SU-DHL-6 (cell line): Measurements from ENCODE around the gene FOXD2.

ENCODE experiments used
- H2AFZ ChIP-seq: fragments of 200-600 bp; sonication (generic); 2 replicates; pipeline ENCODE4 v1.6.1; 2014; ENCODE audit warnings: low read depth, mild to moderate bottlenecking, moderate library complexity, mixed read lengths, antibody characterized with exemption, low read length; ENCODE audit not compliant: severe bottlenecking
- H3F3A ChIP-seq: fragments of 200-600 bp; shearing (Covaris generic); 2 replicates; pipeline ENCODE4 v1.6.0; 2016; ENCODE audit warnings: antibody characterized with exemption, mild to moderate bottlenecking; ENCODE audit not compliant: insufficient read depth
- H3K27ac ChIP-seq: fragments of 200-600 bp; sonication (generic); 2 replicates; pipeline ENCODE4 v1.5.1; 2016; ENCODE audit warnings: low read depth, mild to moderate bottlenecking, low read length, moderate library complexity, mixed read lengths
- H3K27me3 ChIP-seq: fragments of 200-600 bp; sonication (generic), shearing (Covaris generic); 2 replicates; pipeline ENCODE4 v1.6.0; 2014; ENCODE audit warnings: mild to moderate bottlenecking, low read length
- H3K36me3 ChIP-seq: fragments of 200-600 bp; sonication (generic); 2 replicates; pipeline ENCODE4 v1.6.1; 2014; ENCODE audit warnings: mild to moderate bottlenecking, low read length, mixed read lengths
- H3K4me2 ChIP-seq: fragments of 300-600, 200-600 bp; shearing (Covaris generic), sonication (generic); 2 replicates; pipeline ENCODE4 v1.6.0; 2014; ENCODE audit warnings: low read length, low read depth, mild to moderate bottlenecking; ENCODE audit not compliant: poor library complexity, severe bottlenecking
- H3K4me3 ChIP-seq: fragments of 200-600 bp; sonication (generic); 2 replicates; pipeline ENCODE4 v1.5.1; 2014; ENCODE audit warnings: antibody characterized with exemption, low read length, mild to moderate bottlenecking, mixed read lengths; ENCODE audit not compliant: insufficient read depth, poor library complexity, severe bottlenecking
- H3K79me2 ChIP-seq: fragments of 200-600 bp; sonication (generic); 2 replicates; pipeline ENCODE4 v1.6.1; 2014; ENCODE audit warnings: mild to moderate bottlenecking, low read length, moderate library complexity; ENCODE audit not compliant: insufficient read depth
- H3K9ac ChIP-seq: fragments of 200-600 bp; sonication (generic); 2 replicates; pipeline ENCODE4 v1.7.0; 2014; ENCODE audit warnings: mild to moderate bottlenecking, low read length
- H3K9me2 ChIP-seq: fragments of 200-600 bp; sonication (generic); replicated peaks from 2 replicates; pipeline ENCODE4 v1.6.1; 2014; ENCODE audit warnings: low read length; ENCODE audit not compliant: insufficient read depth
- H3K9me3 ChIP-seq: fragments of 200-600 bp; sonication (generic); 2 replicates; pipeline ENCODE4 v1.6.1; 2014; ENCODE audit warnings: low read length, mixed read lengths; ENCODE audit not compliant: insufficient read depth
- H4K20me1 ChIP-seq: fragments of 200-600 bp; sonication (generic); 2 replicates; pipeline ENCODE4 v1.6.1; 2014; ENCODE audit warnings: low read depth, mild to moderate bottlenecking, antibody characterized with exemption, low read length, moderate library complexity, mixed read lengths
- EZH2phosphoT487 ChIP-seq: fragments of 200-600 bp; sonication (generic), shearing (Covaris generic); conservative IDR thresholded peaks from 2 replicates; pipeline ENCODE4 v1.6.1; 2018; ENCODE audit warnings: mild to moderate bottlenecking, antibody characterized with exemption, low read length, moderate library complexity, mixed read lengths
- TF ChIP-seq, protein P1 (sequence below): fragments of 200-600 bp; sonication (generic); IDR thresholded peaks from one replicate; pipeline ENCODE4 v1.5.1; 2017; ENCODE audit warnings: antibody characterized with exemption, mild to moderate bottlenecking, low read length, moderate library complexity; ENCODE audit not compliant: insufficient read depth, poor library complexity, severe bottlenecking

Gene FOXD2

DNA sequence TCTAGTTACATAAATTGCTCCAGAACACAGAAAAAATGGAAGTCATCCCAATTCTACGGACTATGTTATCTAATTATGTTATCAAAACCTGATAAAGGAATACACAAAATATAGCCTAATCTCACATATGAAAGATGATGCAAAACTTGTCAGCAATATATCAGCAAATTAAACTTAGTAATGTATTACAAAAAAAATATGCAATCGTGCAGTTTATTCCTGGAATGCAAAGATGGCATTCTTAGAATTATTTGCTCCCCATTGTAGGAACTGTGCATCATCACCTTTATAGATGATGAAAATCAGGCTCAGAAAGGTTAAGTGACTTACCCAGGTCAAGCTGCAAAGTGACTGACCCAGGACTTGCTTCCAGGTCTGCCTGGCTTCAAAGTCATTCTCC lies 14.0 kb upstream of the FOXD2 start:
- Histone ChIP-seq H2AFZ (no peak overlapping the region), H3K36me3 (no peaks in the 10 kb centered on the region), H3K9ac (no peak overlapping the region), H3K4me2 (no peak overlapping the region), H3K79me2 (no peaks in the 10 kb centered on the region), H3K9me2 (no peaks in the 10 kb centered on the region), H3K27ac (no peak overlapping the region), H3K9me3 (no peaks in the 10 kb centered on the region), H3K4me3 (no peak overlapping the region), H4K20me1 (no peaks in the 10 kb centered on the region; the same call in 1 of the 2 replicates), H3K27me3 (no peaks in the 10 kb centered on the region), H3F3A (no peaks in the 10 kb centered on the region)
- no peak for TF ChIP-seq EZH2phosphoT487
- TF ChIP-seq, protein P1, sequence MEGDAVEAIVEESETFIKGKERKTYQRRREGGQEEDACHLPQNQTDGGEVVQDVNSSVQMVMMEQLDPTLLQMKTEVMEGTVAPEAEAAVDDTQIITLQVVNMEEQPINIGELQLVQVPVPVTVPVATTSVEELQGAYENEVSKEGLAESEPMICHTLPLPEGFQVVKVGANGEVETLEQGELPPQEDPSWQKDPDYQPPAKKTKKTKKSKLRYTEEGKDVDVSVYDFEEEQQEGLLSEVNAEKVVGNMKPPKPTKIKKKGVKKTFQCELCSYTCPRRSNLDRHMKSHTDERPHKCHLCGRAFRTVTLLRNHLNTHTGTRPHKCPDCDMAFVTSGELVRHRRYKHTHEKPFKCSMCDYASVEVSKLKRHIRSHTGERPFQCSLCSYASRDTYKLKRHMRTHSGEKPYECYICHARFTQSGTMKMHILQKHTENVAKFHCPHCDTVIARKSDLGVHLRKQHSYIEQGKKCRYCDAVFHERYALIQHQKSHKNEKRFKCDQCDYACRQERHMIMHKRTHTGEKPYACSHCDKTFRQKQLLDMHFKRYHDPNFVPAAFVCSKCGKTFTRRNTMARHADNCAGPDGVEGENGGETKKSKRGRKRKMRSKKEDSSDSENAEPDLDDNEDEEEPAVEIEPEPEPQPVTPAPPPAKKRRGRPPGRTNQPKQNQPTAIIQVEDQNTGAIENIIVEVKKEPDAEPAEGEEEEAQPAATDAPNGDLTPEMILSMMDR = no peak

DNA sequence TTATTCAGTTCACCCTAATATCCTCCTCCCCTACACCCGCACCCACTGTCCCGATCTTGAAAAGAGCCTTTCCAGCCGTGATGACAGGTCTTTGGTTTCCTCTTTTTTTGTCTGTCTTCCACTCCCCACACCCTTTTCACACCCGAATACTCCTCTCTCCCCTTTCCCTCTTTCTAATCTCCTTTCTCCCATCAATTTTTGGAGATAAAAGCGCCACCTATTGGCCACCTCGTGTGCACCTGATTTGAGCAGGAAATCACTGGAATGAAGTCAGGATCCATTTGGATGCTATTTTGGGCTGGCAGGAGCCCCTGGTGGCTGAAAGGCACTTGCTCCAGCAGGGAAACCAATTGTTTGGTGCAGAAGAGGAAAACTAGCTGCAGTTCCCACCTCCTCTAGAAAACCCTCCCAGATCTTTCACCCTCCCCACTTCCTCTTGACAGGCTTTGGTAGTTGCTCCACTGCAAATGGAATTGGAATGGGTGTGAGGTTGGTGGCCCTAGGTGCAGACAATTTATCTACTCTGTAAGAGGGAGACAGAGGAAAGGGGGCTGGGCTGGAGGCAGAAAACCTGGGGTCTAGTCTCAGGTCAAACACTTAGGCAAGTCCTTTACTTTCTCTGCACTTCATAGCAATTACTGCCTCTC lies 13.4 kb upstream of the FOXD2 start:
- no peak overlapping the region for H3K9ac ChIP-seq
- no peak overlapping the region for H3K4me3 ChIP-seq
- TF ChIP-seq, protein P1 = peak; percentile 44
- no peak for TF ChIP-seq EZH2phosphoT487
- no peaks in the 10 kb centered on the region for H3K9me3 ChIP-seq
- H3K27ac ChIP-seq = no peak overlapping the region
- no peaks in the 10 kb centered on the region; the same call in 1 of the 2 replicates for H4K20me1 ChIP-seq
- H3K27me3 ChIP-seq = no peaks in the 10 kb centered on the region
- no peaks in the 10 kb centered on the region for H3K79me2 ChIP-seq
- no peak overlapping the region for H2AFZ ChIP-seq
- H3K4me2 ChIP-seq = no peak overlapping the region
- H3K36me3 ChIP-seq = no peaks in the 10 kb centered on the region
- H3F3A ChIP-seq = no peaks in the 10 kb centered on the region
- H3K9me2 ChIP-seq = no peaks in the 10 kb centered on the region

GRCh38 chr1:47431534-47431933 lies 6.3 kb upstream of the FOXD2 start:
- H3K27me3 ChIP-seq = no peaks in the 10 kb centered on the region

More at GRCh38 chr1:47431534-47431933, 6.3 kb upstream of the FOXD2 start:
- no peak overlapping the region for H3K4me3 ChIP-seq
- H3K4me2 ChIP-seq = no peak overlapping the region
- H3K27ac ChIP-seq = no peak overlapping the region
- no peaks in the 10 kb centered on the region for H4K20me1 ChIP-seq
- H3K9me2 ChIP-seq = no peaks in the 10 kb centered on the region
- H3K79me2 ChIP-seq = peaks cover 50% of the 10 kb centered on the region
- no peak overlapping the region for H3K9ac ChIP-seq
- no peaks in the 10 kb centered on the region for H3F3A ChIP-seq
- H3K36me3 ChIP-seq = no peaks in the 10 kb centered on the region
- no peaks in the 10 kb centered on the region for H3K9me3 ChIP-seq
- TF ChIP-seq, protein P1 = no peak
- TF ChIP-seq EZH2phosphoT487 = no peak
- H2AFZ ChIP-seq = no peak overlapping the region
